GOT3 (cell line): ENCODE results near the gene CD164.
"Not testable (repeated sequence)": the region's sequence is repeated elsewhere in the genome, so short reads cannot be mapped to it uniquely, and the experiment has no call there.

Experiments
- DNase-seq: peaks from one replicate; lab custom pipeline; 2025; ENCODE audit warnings: mixed read lengths; lab: John Stamatoyannopoulos, UW

Gene CD164

DNA sequence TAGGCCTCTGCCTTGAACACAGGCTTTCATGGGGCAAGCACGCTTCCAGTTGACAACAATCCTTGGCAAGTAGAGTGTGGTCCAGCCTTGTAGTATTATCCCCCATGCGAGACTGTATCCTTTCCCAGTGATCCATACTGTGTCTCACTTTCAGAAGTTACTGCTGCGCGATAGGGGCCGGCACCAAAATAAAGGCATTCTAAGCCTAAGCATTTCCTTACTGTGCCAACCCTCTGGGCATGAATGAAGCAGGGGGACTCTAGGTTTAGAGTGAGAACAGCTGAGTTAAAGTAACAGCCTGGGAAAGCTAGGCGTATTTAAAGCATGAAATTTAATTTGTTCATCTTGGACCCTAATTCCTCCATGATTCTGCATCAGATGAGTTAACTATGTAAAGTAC is 39.4 kb downstream of the CD164 start:
- DNase-seq, result no peak

DNA sequence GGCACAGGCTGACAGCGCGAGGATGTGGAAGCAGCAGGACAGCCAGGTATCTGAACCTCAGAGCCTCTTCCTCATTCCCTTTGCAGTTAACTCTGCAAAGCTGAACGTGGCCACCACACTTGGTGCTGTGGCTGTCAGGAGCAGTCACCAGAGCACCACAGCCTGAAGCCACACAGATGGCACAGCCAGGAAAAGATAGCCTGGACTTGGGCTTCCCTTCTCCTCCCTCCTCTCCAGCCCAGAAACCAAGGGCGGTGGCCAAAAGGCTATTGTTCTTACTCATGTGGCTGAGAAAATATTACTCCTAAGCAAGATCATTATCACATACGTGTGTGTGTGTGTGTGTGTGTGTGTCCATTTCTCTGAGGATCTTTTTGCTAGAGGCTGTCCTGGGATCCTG is 39.8 kb downstream of the CD164 start:
- no peak for DNase-seq

DNA sequence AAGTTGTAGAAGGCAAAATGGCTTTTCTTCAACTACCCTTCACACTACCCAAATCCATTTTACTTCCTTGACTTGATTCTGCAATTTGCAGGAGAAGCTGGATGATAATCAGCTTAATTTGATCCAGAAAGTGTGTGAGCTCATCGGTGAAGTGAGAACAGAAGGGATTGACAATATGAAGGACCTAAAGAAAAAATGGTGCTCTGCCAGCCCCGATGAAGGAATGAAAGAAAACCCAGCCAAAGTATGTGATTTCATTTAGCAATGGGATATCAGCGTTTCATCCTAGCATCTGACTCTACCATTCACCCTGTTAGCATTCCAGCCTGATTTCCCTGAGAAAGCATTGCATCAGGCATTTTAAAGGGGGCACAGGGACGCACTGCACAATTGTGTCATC is 41.5 kb downstream of the CD164 start:
- no peak for DNase-seq

DNA sequence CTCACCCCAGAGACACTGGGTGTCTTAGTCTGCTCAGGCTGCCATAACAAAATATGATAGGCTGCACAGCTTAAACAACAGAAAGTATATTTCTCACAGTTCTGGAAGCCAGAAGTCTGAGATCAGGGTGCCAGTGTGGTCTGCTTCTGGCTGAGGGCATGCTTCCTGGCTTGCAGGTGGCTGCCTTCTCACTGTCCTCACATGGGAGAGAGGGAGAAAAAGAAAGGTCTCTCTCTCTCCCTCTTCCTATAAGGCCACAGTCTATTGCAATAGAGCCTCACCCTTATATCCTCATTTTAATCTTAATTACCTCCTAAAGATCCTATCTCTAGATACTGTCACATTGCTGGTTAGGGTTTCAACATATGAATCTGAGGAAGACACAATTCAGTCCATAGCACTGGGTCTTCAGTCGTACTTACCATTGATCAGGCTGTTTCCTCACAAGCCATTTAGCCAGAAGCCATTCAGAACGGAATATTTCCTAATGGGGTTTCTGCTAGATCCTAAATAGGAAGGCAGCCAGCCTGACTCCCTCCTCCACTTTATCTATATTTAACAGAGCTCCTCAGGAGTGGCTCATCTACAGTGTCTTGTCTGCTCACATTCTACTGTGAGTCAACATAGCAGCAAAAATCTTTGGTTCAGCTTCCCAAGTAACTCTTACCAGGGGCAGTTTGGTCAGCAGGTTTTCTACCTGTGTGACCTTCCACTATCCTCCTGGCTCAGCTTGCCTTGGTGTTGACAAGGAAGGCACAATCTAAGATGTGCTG is 42.2 kb downstream of the CD164 start:
- no peak for DNase-seq

DNA sequence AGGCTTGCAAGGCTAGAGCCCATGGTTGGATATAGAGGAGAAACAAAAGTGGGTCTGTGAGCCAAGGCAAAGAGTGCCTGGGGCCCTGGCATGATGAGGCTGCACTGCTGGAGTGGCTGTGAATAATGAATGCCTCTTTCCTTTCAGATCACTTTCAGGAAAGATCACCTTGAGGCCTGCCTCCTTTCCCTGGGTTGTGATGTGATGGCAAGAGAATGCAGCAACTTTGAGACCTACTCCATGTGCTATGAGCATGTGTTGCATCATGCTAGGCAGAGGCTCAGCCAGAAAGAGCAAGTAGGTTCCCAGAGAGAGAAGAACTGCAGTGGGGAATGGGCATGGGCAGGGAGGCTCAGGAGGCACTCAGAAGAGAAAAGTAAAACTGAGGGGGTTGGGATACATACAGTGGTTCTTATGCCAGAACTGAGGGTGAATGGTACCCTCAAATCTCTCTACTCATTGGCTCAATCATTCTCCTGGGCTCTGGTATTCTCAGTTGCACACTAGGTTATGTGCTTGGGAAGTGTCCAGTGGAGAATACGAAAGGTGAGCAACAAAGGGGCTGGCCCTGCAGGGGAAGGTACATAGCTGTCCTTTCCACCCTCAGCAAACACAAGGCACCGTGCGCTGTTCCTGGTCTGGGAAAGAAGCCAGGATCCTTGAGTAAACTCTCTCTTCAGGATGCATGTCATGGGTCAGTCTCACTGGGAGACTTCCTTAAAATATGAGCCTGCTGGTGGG is 45.9 kb downstream of the CD164 start:
- no peak for DNase-seq

DNA sequence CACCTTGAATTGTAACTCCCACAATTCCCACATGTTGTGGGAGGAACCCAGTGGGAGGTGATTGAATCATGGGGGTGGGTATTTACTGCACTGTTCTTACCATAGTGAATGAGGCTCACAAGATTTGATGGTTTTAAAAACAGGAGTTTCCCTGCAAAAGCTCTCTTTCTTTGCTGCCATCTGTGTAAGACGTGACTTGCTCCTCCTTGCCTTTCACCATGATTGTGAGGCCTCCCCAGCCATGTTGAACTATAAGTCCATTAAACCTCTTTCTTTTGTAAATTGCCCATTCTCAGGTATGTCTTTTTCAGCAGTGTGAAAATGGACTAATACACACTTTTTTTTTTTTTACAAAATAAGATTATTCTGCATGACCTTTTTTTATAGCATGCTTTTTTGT is 48.4 kb downstream of the CD164 start:
- not testable (repeated sequence) for DNase-seq

DNA sequence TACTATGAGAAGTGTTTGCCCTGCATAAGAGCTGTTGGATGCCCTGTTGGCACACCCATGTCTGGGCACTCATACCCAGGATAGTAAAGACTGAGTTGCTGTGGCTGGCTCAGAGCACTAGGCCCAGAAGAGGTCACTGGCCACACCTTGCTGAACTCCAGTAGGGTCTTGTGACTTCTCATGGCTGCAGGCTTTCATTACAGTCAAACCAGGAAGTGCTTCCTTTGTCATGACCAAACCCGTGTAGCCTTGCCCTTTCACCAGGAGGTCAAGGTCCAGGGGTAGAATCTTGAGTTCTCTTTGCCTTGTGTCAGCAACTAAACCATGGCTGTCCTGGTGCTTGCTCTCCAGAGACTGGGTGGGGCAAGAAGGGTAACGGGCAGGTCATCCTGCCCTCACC is 49.5 kb downstream of the CD164 start:
- no peak for DNase-seq

DNA sequence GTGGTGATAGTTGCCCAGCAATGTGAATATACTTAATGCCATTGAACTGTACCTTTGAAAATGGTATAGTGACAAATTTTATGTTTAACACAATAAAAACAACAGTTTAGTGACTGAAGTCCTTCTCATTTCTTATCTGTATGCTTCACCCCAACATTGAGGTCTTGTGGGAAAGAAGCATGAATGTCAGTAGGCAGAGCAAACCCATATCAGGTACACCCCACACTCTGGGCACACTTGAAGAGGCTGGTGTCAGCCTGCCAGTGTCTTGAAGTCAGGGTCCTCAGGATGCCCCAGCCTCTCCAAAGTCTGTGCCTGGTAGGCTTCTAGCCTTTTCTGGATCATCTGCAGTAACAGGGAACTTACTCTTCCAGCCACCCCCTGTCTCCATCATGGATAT is 51.2 kb downstream of the CD164 start:
- DNase-seq, result no peak

DNA sequence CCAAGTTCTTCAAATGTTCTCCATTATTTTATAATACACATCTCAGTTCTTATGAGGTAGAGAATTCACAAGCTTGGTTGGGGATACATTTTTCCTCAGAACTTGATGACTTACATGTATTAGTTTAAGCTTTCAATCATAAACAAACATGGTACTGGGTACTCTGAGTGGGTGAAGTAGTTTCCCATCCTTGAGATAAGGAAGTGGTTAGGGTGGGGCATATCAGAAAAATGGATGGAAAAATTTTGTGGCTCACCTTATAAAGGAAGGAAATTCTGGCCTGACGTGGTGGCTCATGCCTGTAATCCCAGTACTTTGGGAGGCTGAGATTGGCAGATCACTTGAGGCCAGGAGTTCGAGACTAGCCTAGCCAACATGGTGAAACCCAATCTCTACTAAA is 52.0 kb downstream of the CD164 start:
- no peak for DNase-seq

DNA sequence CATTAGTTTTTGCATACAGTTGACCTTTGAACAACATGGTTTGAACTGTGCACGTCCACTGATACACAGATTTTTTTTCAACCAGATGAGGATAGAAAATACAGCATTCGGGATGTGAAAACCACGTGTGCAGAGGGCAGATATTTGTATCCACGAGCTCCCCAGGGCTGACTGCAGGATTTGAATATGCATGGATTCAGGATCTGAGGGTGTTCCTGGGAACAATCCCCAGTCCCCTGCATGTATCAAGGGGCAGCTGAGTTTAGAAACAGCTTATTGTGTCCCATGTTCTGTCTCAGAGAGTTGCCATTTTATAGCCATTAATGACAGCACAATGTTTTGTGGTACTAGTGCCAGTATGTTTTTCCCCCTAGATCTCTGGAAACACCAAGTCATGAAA is 53.6 kb downstream of the CD164 start:
- no peak for DNase-seq

DNA sequence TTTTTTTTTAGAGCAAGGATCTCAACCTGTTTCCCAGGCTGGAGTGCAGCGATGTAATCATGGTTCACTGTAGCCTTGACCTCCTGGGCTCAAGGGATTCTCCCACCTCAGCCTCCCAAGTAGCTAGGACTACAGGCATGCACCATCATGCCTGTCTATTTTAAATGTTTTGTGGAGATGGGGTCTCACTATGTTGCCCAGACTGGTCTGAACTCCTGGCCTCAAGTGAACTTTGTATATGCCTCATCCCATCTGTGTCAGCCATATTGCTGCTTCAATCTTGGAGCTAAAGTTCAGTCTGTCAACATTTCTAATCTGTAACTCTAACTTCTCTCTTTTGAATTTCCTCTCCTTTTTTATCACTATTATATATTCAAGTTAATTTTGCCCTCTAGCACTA is 54.3 kb downstream of the CD164 start:
- DNase-seq, result no peak

DNA sequence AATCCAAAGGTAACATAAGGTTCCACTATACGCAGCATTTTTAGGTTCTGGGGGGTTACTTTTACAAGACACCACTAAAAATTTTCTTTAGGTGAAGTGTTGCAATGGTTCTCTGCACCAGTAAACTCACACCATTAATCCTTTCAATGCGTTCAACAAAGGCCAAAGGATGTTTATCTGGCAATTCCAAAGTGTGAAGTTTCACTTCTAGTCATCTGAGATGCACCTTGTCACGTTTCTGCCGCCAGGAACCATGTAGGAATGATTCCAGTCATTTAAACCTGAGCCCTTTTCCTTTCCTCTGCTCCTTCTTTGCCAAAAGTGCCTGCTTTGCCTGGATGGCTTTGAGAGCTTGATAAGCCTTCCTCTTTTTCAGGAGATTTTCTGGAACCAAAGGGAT is 54.8 kb downstream of the CD164 start:
- DNase-seq, result no peak

DNA sequence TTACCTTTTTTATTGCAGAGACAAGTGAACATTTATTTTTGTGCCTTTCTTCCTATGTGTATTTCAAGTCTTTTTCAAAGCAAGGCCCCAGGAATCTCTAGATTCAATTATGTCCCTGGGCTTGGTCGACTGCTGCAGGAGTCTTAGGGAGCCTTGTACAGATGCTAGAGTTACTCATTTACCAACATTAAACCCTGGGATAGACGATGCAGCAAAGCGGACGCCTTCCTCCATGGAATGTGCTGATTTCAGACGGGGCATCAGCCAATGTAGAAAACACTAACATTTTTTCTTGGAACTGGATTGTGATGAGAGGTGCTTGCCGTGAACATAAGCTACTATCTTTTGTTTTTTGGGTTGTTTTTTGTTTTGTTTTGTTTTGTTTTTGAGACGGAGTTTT is 55.9 kb downstream of the CD164 start:
- DNase-seq, result no peak

DNA sequence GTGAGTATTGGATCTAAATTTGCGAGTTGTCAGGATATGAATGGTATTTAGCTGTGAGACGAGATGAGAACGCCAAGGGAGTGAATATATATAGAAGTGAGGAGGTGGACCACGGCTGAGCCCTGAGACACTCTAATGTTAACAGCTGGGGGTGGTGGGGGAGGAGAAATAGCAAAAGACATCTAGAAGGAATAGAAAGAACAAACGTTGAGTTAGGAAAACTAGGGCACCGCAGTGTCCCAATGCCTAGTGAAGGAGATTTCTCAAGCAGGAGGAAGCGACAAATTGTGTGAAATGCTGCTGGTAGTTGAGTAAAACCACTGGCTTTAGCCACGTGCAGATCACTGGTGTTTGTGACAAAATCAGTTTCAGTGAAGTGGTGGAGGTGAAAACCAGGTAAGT is 56.9 kb downstream of the CD164 start:
- no peak for DNase-seq

DNA sequence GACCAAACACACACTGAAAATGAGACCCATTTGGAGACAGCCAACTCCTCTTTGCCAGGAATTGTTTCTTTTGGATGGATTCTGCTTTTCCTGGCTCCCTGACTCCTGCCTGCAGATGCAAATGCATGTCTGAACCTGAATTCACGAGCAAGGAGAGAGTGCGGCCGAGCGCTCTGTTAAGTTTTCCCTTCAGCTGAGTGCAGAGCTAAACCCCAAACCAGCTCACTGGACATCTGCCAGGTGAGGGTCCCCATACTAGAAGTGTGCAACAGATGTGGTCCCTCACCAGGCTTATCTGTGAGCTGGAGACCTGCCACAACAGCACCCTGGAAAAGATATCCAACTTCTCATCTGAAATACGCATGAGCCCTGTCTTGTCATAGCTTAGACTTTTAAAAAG is 59.0 kb downstream of the CD164 start:
- no peak for DNase-seq

DNA sequence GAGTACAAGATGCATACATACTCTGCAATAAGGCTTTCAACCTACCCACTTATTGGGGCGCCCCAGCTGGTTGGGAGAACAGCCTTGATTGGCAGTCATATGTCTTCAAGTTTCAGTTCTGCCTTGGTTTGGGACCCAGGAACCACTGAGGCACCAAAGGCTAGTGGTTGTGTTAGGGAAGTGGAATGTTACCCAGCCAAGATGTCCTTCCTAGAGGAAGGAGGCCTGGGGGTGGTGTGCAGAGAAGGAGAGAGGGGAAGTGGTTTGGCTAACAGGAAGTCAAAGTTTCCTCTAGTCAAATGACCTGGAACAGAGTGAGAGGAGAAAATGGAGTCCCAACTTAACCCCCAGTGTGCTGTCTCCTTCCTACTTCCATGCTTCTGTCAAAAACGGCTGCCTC is 59.4 kb downstream of the CD164 start:
- no peak for DNase-seq

DNA sequence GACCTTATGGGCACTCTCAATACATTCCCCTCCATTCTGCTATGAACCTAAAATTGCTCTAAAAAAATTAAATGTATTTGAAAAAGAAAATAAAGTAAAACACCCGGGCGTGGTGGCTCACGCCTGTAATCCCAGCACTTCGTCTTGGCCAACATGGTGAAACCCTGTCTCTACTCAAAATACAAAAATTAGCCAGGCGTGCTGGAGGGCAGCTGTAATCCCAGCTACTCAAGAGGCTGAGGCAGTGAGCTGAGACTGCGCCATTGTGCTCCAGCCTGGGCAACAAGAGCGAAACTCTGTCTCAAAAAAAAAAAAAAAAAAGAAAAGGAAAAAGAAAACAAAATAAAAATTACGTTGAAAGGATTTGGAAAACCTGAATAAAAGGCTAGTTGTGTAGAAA is 60.5 kb downstream of the CD164 start:
- no peak for DNase-seq

DNA sequence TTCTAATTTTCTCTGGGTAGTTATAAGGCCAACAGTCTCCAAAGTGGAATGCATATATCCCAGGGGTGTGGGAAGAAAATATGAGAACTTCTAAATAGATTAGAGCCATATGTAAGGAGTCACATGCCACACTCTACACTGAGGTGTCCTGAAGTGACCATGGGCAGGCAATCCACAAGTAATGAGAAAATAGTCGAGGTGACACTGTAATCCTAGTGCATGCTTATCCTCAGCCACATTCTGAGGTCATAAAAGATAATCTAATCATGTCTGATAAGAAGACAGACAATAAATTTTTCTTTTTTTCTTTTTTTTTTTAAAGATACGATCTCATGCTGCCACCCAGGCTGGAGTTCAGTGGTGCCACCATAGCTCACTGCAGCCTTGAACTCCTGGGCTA is 62.2 kb downstream of the CD164 start:
- DNase-seq, result no peak

DNA sequence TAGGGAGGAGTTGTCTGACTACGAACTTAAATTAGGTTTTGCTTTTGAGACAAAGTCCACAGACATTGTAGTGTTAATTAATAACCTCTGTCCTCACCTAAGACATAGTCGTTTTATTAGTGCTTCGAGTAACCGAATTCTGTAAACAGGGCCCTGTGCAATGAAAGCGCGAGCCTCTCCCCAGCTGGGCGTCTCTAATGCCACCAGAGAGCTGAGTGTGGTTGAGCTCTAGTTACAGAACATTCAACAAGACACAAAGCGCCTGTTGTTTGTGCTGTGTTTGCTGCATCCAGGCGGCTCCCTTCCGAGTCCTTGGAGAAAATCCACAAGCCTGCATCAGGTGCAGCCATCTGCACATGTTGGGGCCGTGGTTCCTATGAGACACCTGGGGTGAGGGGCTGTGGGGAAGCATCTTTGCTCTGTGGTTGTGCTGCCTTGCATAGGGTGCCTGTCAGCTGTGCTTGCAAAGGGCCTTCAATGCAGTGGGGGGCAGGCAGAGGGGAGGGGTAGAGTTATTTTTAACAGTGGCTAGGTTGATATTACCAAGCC is 63.9 kb downstream of the CD164 start:
- no peak for DNase-seq

DNA sequence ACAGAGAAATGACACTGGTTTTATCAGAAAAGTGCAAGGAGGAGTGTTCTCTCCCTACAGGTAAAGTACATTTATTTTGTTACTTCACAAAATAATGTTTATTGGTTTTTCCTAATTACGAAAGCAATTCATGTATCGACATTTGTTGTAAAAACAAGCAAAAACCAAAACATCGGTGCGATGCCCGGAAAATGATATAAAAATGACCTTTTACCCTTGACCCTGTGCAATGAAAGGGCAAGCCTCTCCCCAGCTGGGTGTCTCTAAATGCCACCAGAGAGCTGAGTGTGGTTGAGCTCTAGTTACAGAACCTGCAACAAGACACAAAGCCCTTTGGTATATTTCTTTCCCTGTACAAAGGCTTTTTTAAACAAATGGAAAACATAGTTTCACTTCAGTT is 65.4 kb downstream of the CD164 start:
- no peak for DNase-seq
